Neural cell (in vitro differentiated cells): ENCODE measurements around the gene ANP32B. TPM values are rescaled to one million over a fixed set of nuclear protein-coding genes. Genes with fewer than 3 reads are reported as not detected.

Source experiments
- H2AFZ ChIP-seq: fragments of 200-600, 300-800 bp; sonication (generic), shearing (Covaris generic); 2 replicates; pipeline ENCODE4 v1.6.0; 2014; ENCODE audit warnings: low read depth, mild to moderate bottlenecking, antibody characterized with exemption, low read length, moderate library complexity
- H3F3A ChIP-seq: fragments of 200-600 bp; shearing (Covaris generic); 2 replicates; pipeline ENCODE4 v1.6.1; 2016; ENCODE audit warnings: mild to moderate bottlenecking, moderate library complexity, mixed read lengths, antibody characterized with exemption, low read length; ENCODE audit not compliant: insufficient read depth, poor library complexity, severe bottlenecking
- H3K27ac ChIP-seq: fragments of 200-600, 300-800 bp; sonication (generic), shearing (Covaris generic); 2 replicates; pipeline ENCODE4 v1.5.1; 2014; ENCODE audit warnings: mild to moderate bottlenecking, low read length, moderate library complexity
- H3K27me3 ChIP-seq: fragments of 300-800, 200-600 bp; sonication (generic), shearing (Covaris generic); 2 replicates; pipeline ENCODE4 v1.6.0; 2014; ENCODE audit warnings: mild to moderate bottlenecking, low read depth, low read length, moderate library complexity; ENCODE audit not compliant: insufficient read depth
- H3K36me3 ChIP-seq: fragments of 300-800, 200-600 bp; sonication (generic), shearing (Covaris generic); 2 replicates; pipeline ENCODE4 v1.5.1; 2014; ENCODE audit warnings: mild to moderate bottlenecking, antibody characterized with exemption, low read length, moderate library complexity; ENCODE audit not compliant: insufficient read depth
- H3K4me2 ChIP-seq: fragments of 300-800, 200-600 bp; sonication (generic), shearing (Covaris generic); 2 replicates; pipeline ENCODE4 v1.6.0; 2014; ENCODE audit warnings: mild to moderate bottlenecking, low read length
- H3K4me3 ChIP-seq: fragments of 300-800, 200-600 bp; sonication (generic), shearing (Covaris generic); 2 replicates; pipeline ENCODE4 v1.5.1; 2014; ENCODE audit warnings: mild to moderate bottlenecking, low read length, moderate library complexity
- H3K79me2 ChIP-seq: fragments of 200-600 bp; shearing (Covaris generic); replicated peaks from 2 replicates; pipeline ENCODE4 v1.6.0; 2014; ENCODE audit warnings: mild to moderate bottlenecking, low read length, moderate library complexity; ENCODE audit not compliant: insufficient read depth
- H3K9ac ChIP-seq: fragments of 300-800, 200-600 bp; sonication (generic), shearing (Covaris generic); 2 replicates; pipeline ENCODE4 v1.6.1; 2016; ENCODE audit warnings: mild to moderate bottlenecking, low read length, mixed read lengths
- H3K9me2 ChIP-seq: fragments of 200-600 bp; shearing (Covaris generic); 2 replicates; pipeline ENCODE4 v1.6.1; 2016; ENCODE audit warnings: mild to moderate bottlenecking, low read length, mixed read lengths; ENCODE audit not compliant: insufficient read depth
- H3K9me3 ChIP-seq: fragments of 200-600, 300-800 bp; sonication (generic), shearing (Covaris generic); 2 replicates; pipeline ENCODE4 v1.6.1; 2016; ENCODE audit warnings: mild to moderate bottlenecking, mixed run types, low read length, moderate library complexity, mixed read lengths
- H4K20me1 ChIP-seq: fragments of 200-600 bp; shearing (Covaris generic); 2 replicates; pipeline ENCODE4 v1.6.1; 2016; ENCODE audit warnings: mild to moderate bottlenecking, mixed run types; ENCODE audit not compliant: insufficient read depth
- EP300 ChIP-seq: fragments of 450-650 bp; conservative IDR thresholded peaks from 2 replicates; pipeline ENCODE4 v1.6.1; 2014; ENCODE audit warnings: antibody characterized with exemption, mild to moderate bottlenecking, moderate library complexity; ENCODE audit not compliant: poor library complexity, severe bottlenecking
- EZH2 ChIP-seq: fragments of 200-600, 300-800 bp; shearing (Covaris generic), sonication (generic); IDR thresholded peaks from 2 replicates; pipeline ENCODE4 v1.6.1; 2014; ENCODE audit warnings: antibody characterized with exemption, low read length, borderline replicate concordance, mild to moderate bottlenecking; ENCODE audit not compliant: insufficient read depth, poor library complexity, severe bottlenecking
- MXI1 ChIP-seq: fragments of 450-650 bp; conservative IDR thresholded peaks from 2 replicates; pipeline ENCODE4 v1.6.1; 2014; ENCODE audit warnings: antibody characterized with exemption, mild to moderate bottlenecking; ENCODE audit not compliant: poor library complexity, severe bottlenecking
- POLR2AphosphoS5 ChIP-seq: IDR thresholded peaks from 2 replicates; pipeline ENCODE4 v1.6.1; 2012
- RAD21 ChIP-seq: fragments of 450-650 bp; conservative IDR thresholded peaks from 2 replicates; pipeline ENCODE4 v1.6.1; 2014; ENCODE audit warnings: antibody characterized with exemption, mild to moderate bottlenecking, moderate library complexity
- SMC3 ChIP-seq: fragments of 450-650 bp; conservative IDR thresholded peaks from 2 replicates; pipeline ENCODE4 v1.6.1; 2014; ENCODE audit warnings: antibody characterized with exemption, mild to moderate bottlenecking, moderate library complexity; ENCODE audit not compliant: poor library complexity
- TAF1 ChIP-seq: IDR thresholded peaks from 2 replicates; pipeline ENCODE4 v1.6.1; 2012; ENCODE audit warnings: low read depth
- polyA plus RNA-seq: library from polyadenylated mRNA; depleted of rRNA; stranded (reverse); fragments of >200 nt; gene quantifications from 2 replicates; pipeline ENCODE4 v1.2.3, GENCODE V29; 2014
- TF ChIP-seq, protein P1 (sequence below): fragments of 450-650 bp; IDR thresholded peaks from 2 replicates; pipeline ENCODE4 v1.5.1; 2014; ENCODE audit warnings: antibody characterized with exemption, mild to moderate bottlenecking, moderate library complexity; ENCODE audit not compliant: poor library complexity, severe bottlenecking
- TF ChIP-seq, protein P2 (sequence below): IDR thresholded peaks from 2 replicates; pipeline ENCODE4 v1.6.1; 2012; ENCODE audit warnings: borderline replicate concordance

The ANP32B gene
- polyA plus RNA-seq, 1 donor from 2014 or later, result 4.1 TPM

- H3K4me3 ChIP-seq, result peak within 1 kb of the TSS; percentile 97
- no peaks in the 10 kb centered on the region for H3F3A ChIP-seq
- no peaks in the 10 kb centered on the region for H4K20me1 ChIP-seq
- no peaks in the 10 kb centered on the region for H3K79me2 ChIP-seq
- H3K4me2 ChIP-seq, result peak within 1 kb of the TSS; percentile 69
- no peaks in the 10 kb centered on the region for H3K27me3 ChIP-seq
- H3K9me3 ChIP-seq, result no peaks in the 10 kb centered on the region
- H3K27ac ChIP-seq, result peak within 1 kb of the TSS; percentile 31
- H3K9ac ChIP-seq, result peak within 1 kb of the TSS; percentile 69
- peak within 1 kb of the TSS; percentile 63 for H2AFZ ChIP-seq
- TF ChIP-seq RAD21 (no peak), TAF1 (peak; percentile 82), MXI1 (peak; percentile 85), SMC3 (peak; percentile 13), POLR2AphosphoS5 (peak; percentile 79), EP300 (no peak), EZH2 (no peak)
- TF ChIP-seq, protein P1, sequence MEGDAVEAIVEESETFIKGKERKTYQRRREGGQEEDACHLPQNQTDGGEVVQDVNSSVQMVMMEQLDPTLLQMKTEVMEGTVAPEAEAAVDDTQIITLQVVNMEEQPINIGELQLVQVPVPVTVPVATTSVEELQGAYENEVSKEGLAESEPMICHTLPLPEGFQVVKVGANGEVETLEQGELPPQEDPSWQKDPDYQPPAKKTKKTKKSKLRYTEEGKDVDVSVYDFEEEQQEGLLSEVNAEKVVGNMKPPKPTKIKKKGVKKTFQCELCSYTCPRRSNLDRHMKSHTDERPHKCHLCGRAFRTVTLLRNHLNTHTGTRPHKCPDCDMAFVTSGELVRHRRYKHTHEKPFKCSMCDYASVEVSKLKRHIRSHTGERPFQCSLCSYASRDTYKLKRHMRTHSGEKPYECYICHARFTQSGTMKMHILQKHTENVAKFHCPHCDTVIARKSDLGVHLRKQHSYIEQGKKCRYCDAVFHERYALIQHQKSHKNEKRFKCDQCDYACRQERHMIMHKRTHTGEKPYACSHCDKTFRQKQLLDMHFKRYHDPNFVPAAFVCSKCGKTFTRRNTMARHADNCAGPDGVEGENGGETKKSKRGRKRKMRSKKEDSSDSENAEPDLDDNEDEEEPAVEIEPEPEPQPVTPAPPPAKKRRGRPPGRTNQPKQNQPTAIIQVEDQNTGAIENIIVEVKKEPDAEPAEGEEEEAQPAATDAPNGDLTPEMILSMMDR, result peak; percentile 53
- TF ChIP-seq, protein P2, sequence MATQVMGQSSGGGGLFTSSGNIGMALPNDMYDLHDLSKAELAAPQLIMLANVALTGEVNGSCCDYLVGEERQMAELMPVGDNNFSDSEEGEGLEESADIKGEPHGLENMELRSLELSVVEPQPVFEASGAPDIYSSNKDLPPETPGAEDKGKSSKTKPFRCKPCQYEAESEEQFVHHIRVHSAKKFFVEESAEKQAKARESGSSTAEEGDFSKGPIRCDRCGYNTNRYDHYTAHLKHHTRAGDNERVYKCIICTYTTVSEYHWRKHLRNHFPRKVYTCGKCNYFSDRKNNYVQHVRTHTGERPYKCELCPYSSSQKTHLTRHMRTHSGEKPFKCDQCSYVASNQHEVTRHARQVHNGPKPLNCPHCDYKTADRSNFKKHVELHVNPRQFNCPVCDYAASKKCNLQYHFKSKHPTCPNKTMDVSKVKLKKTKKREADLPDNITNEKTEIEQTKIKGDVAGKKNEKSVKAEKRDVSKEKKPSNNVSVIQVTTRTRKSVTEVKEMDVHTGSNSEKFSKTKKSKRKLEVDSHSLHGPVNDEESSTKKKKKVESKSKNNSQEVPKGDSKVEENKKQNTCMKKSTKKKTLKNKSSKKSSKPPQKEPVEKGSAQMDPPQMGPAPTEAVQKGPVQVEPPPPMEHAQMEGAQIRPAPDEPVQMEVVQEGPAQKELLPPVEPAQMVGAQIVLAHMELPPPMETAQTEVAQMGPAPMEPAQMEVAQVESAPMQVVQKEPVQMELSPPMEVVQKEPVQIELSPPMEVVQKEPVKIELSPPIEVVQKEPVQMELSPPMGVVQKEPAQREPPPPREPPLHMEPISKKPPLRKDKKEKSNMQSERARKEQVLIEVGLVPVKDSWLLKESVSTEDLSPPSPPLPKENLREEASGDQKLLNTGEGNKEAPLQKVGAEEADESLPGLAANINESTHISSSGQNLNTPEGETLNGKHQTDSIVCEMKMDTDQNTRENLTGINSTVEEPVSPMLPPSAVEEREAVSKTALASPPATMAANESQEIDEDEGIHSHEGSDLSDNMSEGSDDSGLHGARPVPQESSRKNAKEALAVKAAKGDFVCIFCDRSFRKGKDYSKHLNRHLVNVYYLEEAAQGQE, result peak; percentile 80
- no peaks in the 10 kb centered on the region for H3K9me2 ChIP-seq
- H3K36me3 ChIP-seq, result no peaks in the 10 kb centered on the region
These were observed 73.4 kb downstream of the ANP32B start, which contains the start of gene NANS for GRCh38 chr9:98056269-98057137. Gene NANS (plus strand): TSS chr9:98056732. CDS start chr9:98056809, 77 bp downstream.

DNA sequence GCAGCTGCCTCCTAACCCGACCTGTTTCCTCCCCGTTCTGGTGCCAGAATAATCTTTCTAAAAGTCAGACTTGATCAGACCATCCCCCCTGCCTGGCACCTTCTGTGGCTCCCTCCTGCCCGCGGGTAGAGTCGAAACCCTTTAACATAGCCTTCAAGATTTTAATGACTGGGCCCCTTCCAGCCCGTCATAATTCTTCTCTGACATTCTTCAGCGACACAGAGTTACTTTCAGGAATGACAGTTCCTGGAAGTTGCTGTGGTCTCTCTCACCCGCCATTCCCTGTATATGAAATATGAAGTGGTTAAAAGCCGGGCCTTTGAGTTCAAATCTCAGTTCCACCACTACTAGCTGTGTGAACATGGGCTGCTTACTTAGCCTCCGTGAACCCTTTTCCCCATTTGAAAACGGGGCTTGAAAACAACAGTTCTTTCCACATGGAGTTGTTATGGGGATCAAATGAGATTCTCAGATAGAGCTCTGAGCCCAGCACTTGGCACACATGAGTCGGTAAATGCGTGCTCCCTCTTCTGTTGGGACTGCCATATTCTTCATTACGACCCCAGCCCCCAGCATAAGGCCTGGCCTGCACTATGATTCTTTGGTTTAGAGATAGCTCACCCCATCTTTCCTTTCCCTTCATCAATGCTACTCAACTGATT, 74.1 kb downstream of the ANP32B start:
- no peaks in the 10 kb centered on the region for H3K36me3 ChIP-seq
- H3K79me2 ChIP-seq, result no peaks in the 10 kb centered on the region
- no peaks in the 10 kb centered on the region for H3K27me3 ChIP-seq
- H2AFZ ChIP-seq, result peak overlapping the region; percentile 63
- no peak for TF ChIP-seq MXI1
- no peak for TF ChIP-seq TAF1
- TF ChIP-seq, protein P1, result no peak
- no peak for TF ChIP-seq RAD21
- no peak for TF ChIP-seq EZH2
- TF ChIP-seq EP300, result no peak
- H3F3A ChIP-seq, result no peaks in the 10 kb centered on the region
- peak overlapping the region; percentile 97 for H3K4me3 ChIP-seq
- H4K20me1 ChIP-seq, result no peaks in the 10 kb centered on the region
- H3K9me2 ChIP-seq, result no peaks in the 10 kb centered on the region
- H3K4me2 ChIP-seq, result peak overlapping the region; percentile 69
- H3K9me3 ChIP-seq, result no peaks in the 10 kb centered on the region
- H3K27ac ChIP-seq, result no peak overlapping the region
- peak overlapping the region; percentile 69 for H3K9ac ChIP-seq
